Measurements from ENCODE around the gene RTN3.
"Not testable (repeated sequence)": the region's sequence is repeated elsewhere in the genome, so short reads cannot be mapped to it uniquely, and the experiment has no call there.

DNA sequence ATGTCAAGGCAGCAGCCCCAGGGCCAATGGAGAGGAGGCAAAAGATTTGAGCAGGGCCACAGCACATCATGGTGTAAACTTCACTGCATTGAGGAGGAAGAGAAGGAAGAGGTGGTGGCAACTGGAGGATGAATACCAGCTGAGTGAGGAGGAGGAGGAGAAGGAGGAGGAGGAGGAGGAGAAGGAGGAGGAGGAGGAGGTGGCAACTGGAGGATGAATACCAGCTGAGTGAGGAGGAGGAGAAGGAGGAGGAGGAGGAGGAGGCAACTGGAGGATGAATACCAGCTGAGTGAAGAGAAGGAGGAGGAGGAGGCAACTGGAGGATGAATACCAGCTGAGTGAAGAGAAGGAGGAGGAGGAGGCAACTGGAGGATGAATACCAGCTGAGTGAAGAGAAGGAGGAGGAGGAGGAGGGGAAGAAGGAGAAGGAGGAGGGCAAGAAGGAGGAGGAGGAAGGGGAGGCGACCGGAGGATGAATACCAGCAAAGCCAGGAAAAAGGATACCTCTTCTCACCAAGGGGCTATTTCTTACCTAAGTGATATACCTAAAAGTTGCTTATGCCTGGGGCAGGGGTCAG lies 90.5 kb downstream of the RTN3 start:
- TF ChIP-seq, protein P1, sequence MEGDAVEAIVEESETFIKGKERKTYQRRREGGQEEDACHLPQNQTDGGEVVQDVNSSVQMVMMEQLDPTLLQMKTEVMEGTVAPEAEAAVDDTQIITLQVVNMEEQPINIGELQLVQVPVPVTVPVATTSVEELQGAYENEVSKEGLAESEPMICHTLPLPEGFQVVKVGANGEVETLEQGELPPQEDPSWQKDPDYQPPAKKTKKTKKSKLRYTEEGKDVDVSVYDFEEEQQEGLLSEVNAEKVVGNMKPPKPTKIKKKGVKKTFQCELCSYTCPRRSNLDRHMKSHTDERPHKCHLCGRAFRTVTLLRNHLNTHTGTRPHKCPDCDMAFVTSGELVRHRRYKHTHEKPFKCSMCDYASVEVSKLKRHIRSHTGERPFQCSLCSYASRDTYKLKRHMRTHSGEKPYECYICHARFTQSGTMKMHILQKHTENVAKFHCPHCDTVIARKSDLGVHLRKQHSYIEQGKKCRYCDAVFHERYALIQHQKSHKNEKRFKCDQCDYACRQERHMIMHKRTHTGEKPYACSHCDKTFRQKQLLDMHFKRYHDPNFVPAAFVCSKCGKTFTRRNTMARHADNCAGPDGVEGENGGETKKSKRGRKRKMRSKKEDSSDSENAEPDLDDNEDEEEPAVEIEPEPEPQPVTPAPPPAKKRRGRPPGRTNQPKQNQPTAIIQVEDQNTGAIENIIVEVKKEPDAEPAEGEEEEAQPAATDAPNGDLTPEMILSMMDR (IDR thresholded peaks at IDR 0.05) = not testable (repeated sequence)
- TF ChIP-seq EZH2phosphoT487, EZH2 (IDR thresholded peaks at IDR 0.05): not testable (repeated sequence)

All from neural progenitor cell (in vitro differentiated cells).